IMR-90 (cell line): ENCODE data around the gene SINHCAF. TPM values are rescaled to one million over a fixed set of nuclear protein-coding genes. Genes with fewer than 3 reads are reported as not detected.

Experiments used
- ATAC-seq: fragments of 200-7000 bp; cut with Tn5 transposase; 2 replicates; pipeline ENCODE4 v1.9.1; 2020; ENCODE audit warnings: low read depth, mild to moderate bottlenecking, moderate library complexity
- BruUV-seq: library from RNA; stranded (reverse); fragments of 400-500 nt; replicated peaks from 2 replicates; lab custom pipeline; 2021; lab: Mats Ljungman, UMichigan
- CTCF ChIA-PET: fragments of 300-600 bp; formaldehyde crosslinking; extraction: SDS; loops from one replicate; lab custom pipeline; 2021; ENCODE audit warnings: antibody characterized with exemption; lab: Yijun Ruan, JAX
- POLR2A ChIA-PET: fragments of 300-600 bp; sonication (Branson Sonifier 250); formaldehyde crosslinking; loops from one replicate; lab custom pipeline; 2022; ENCODE audit warnings: antibody characterized with exemption; ENCODE audit not compliant: unreplicated experiment; lab: Charles Lee
- DNase-seq: peaks from one replicate; pipeline ENCODE4 v3.0.0; 2013
- H2AFZ ChIP-seq: replicated peaks from 2 replicates; pipeline ENCODE3; 2013; ENCODE audit warnings: low read length, mild to moderate bottlenecking; ENCODE audit not compliant: poor library complexity
- H2AK5ac ChIP-seq: 2 replicates; pipeline ENCODE4 v1.6.1; 2013; ENCODE audit warnings: low read depth, low read length, inconsistent platforms
- H2AK9ac ChIP-seq: replicated peaks from 2 replicates; pipeline ENCODE3; 2013; ENCODE audit warnings: mild to moderate bottlenecking, low read depth, low read length, moderate library complexity; ENCODE audit not compliant: poor library complexity
- H2BK120ac ChIP-seq: 2 replicates; pipeline ENCODE4 v1.6.1; 2013; ENCODE audit warnings: low read depth, low read length, inconsistent platforms
- H2BK15ac ChIP-seq: 3 replicates; pipeline ENCODE4 v1.6.1; 2013; ENCODE audit warnings: low read depth, low read length, inconsistent platforms
- H2BK20ac ChIP-seq: 2 replicates; pipeline ENCODE4 v1.6.1; 2013; ENCODE audit warnings: low read depth, mild to moderate bottlenecking, inconsistent platforms, low read length, moderate library complexity
- H2BK5ac ChIP-seq: 2 replicates; pipeline ENCODE4 v1.6.1; 2013; ENCODE audit warnings: mild to moderate bottlenecking, low read depth, low read length, inconsistent platforms; ENCODE audit not compliant: poor library complexity, severe bottlenecking
- H3K14ac ChIP-seq: replicated peaks from 2 replicates; pipeline ENCODE4 v1.6.1; 2013; ENCODE audit warnings: low read depth, low read length, inconsistent platforms
- H3K18ac ChIP-seq: 2 replicates; pipeline ENCODE4 v1.6.1; 2013; ENCODE audit warnings: low read depth, low read length, control low read depth
- H3K23ac ChIP-seq: 2 replicates; pipeline ENCODE4 v1.6.1; 2013; ENCODE audit warnings: low read depth, low read length, inconsistent platforms
- H3K27ac ChIP-seq: 2 replicates; pipeline ENCODE4 v1.5.1; 2013; ENCODE audit warnings: mild to moderate bottlenecking, control low read depth, low read length; ENCODE audit not compliant: insufficient read depth
- H3K27me3 ChIP-seq: 2 replicates; pipeline ENCODE4 v1.6.1; 2013; ENCODE audit warnings: low read length; ENCODE audit not compliant: control insufficient read depth, insufficient read depth
- H3K36me3 ChIP-seq: 2 replicates; pipeline ENCODE4 v1.6.1; 2013; ENCODE audit warnings: low read length, mixed read lengths; ENCODE audit not compliant: control insufficient read depth, insufficient read depth
- H3K4ac ChIP-seq: 2 replicates; pipeline ENCODE4 v1.6.1; 2013; ENCODE audit warnings: low read depth, low read length, inconsistent platforms
- H3K4me1 ChIP-seq: 2 replicates; pipeline ENCODE4 v1.6.1; 2013; ENCODE audit warnings: low read length, mixed read lengths; ENCODE audit not compliant: control insufficient read depth, insufficient read depth
- H3K4me2 ChIP-seq: 2 replicates; pipeline ENCODE4 v1.6.1; 2013; ENCODE audit warnings: low read depth, mild to moderate bottlenecking, control low read depth, low read length, moderate library complexity
- H3K4me3 ChIP-seq: 2 replicates; pipeline ENCODE4 v1.5.1; 2013; ENCODE audit warnings: low read depth, mild to moderate bottlenecking, control low read depth, low read length, moderate library complexity; ENCODE audit not compliant: insufficient read depth
- H3K56ac ChIP-seq: 2 replicates; pipeline ENCODE4 v1.6.1; 2013; ENCODE audit warnings: low read length, inconsistent platforms; ENCODE audit not compliant: insufficient read depth; ENCODE audit errors: extremely low read depth
- H3K79me1 ChIP-seq, 2 experiments: 2 replicates each; pipeline ENCODE4 v1.6.1; 2013; ENCODE audit warnings: low read length in 2 of 2, inconsistent platforms in 1 of 2, low read depth in 1 of 2
- H3K9ac ChIP-seq: 2 replicates; pipeline ENCODE4 v1.6.1; 2013; ENCODE audit warnings: low read depth, low read length, control low read depth
- H3K9me1 ChIP-seq: 2 replicates; pipeline ENCODE4 v1.6.1; 2013; ENCODE audit warnings: low read length, inconsistent platforms; ENCODE audit not compliant: insufficient read depth
- H3K9me3 ChIP-seq: 2 replicates; pipeline ENCODE4 v1.6.1; 2013; ENCODE audit warnings: low read length; ENCODE audit not compliant: control insufficient read depth, insufficient read depth
- H4K20me1 ChIP-seq: 2 replicates; pipeline ENCODE4 v1.6.1; 2013; ENCODE audit warnings: low read length, inconsistent platforms; ENCODE audit not compliant: insufficient read depth
- H4K5ac ChIP-seq: 2 replicates; pipeline ENCODE4 v1.6.1; 2013; ENCODE audit warnings: mild to moderate bottlenecking, low read depth, low read length, control low read depth
- H4K8ac ChIP-seq, 2 experiments: 2 replicates each; pipeline ENCODE4 v1.6.1; 2013; ENCODE audit warnings: low read depth in 2 of 2, low read length in 2 of 2, control low read depth in 1 of 2, inconsistent platforms in 1 of 2
- H4K91ac ChIP-seq: 2 replicates; pipeline ENCODE4 v1.6.1; 2013; ENCODE audit warnings: low read depth, low read length, inconsistent platforms; ENCODE audit not compliant: insufficient read depth
- BHLHE40 ChIP-seq: fragments of 150-350 bp; IDR thresholded peaks from 2 replicates; pipeline ENCODE4 v1.6.1; 2016; ENCODE audit warnings: mild to moderate bottlenecking, low read depth, low read length
- CEBPB ChIP-seq: IDR thresholded peaks from 2 replicates; pipeline ENCODE4 v1.6.1; 2012; ENCODE audit warnings: low read depth, low read length, improper control_type of control experiment
- CHD1 ChIP-seq: IDR thresholded peaks from 2 replicates; pipeline ENCODE4 v1.6.1; 2012; ENCODE audit warnings: low read depth, low read length, improper control_type of control experiment
- FOS ChIP-seq: fragments of 150-350 bp; IDR thresholded peaks from 2 replicates; pipeline ENCODE4 v1.6.1; 2016; ENCODE audit warnings: low read depth, low read length
- MAFK ChIP-seq: IDR thresholded peaks from 2 replicates; pipeline ENCODE4 v1.6.1; 2012; ENCODE audit warnings: low read depth, low read length, improper control_type of control experiment
- MAZ ChIP-seq: IDR thresholded peaks from 2 replicates; pipeline ENCODE4 v1.6.1; 2012; ENCODE audit warnings: low read depth, mild to moderate bottlenecking, low read length, improper control_type of control experiment, moderate library complexity, borderline replicate concordance
- MXI1 ChIP-seq: IDR thresholded peaks from 2 replicates; pipeline ENCODE4 v1.6.1; 2012; ENCODE audit warnings: low read depth, mild to moderate bottlenecking, low read length, moderate library complexity, borderline replicate concordance
- POLR2A ChIP-seq: IDR thresholded peaks from 2 replicates; pipeline ENCODE4 v1.6.1; 2012; ENCODE audit warnings: mild to moderate bottlenecking, low read depth, low read length
- RAD21 ChIP-seq: IDR thresholded peaks from 2 replicates; pipeline ENCODE4 v1.6.1; 2012; ENCODE audit warnings: low read length, improper control_type of control experiment
- RFX5 ChIP-seq: IDR thresholded peaks from 2 replicates; pipeline ENCODE4 v1.8.0; 2012; ENCODE audit warnings: low read depth, mild to moderate bottlenecking, low read length, moderate library complexity
- WGBS, 2 experiments: methylation state at CpG; one replicate each; pipeline versions ENCODE4 v1.1.5 to v1.1.7; 2013; ENCODE audit warnings: missing lambda C conversion rate in 2 of 2; ENCODE audit not compliant: insufficient read length in 1 of 2; ENCODE audit errors: extremely low coverage in 2 of 2; 5-methylcytosine and 5-hydroxymethylcytosine counted together
- dilution Hi-C: fragments of 300-500 bp; cut with HindIII; formaldehyde crosslinking; loops from one replicate; pipeline ENCODE4 v1.14.3; 2018; ENCODE audit warnings: low sequenced_read_pairs; ENCODE audit not compliant: unreplicated experiment
- in situ Hi-C: fragments of 300-500 bp; cut with MboI; formaldehyde crosslinking; loops from 3 replicates; pipeline ENCODE4 v1.14.3; 2019; ENCODE audit warnings: low sequenced_read_pairs, inconsistent platforms, mixed read lengths
- intact Hi-C: fragments of 100-400 bp; cut with micrococcal nuclease; formaldehyde crosslinking; loops from 2 replicates; pipeline ENCODE4 v1.10.0; 2022
- polyA plus RNA-seq, 3 experiments: library from polyadenylated mRNA; depleted of rRNA; stranded (reverse); fragments of >200 nt; gene quantifications; 2 replicates each; pipeline ENCODE4 v1.2.3, GENCODE V29; 2012; ENCODE audit warnings: low replicate concordance in 1 of 3
- total RNA-seq: library from RNA; depleted of rRNA; stranded (reverse); fragments of >200 nt; gene quantifications from 2 replicates; pipeline ENCODE4 v1.2.3, GENCODE V29; 2012
- TF ChIP-seq, protein P1 (sequence below): conservative IDR thresholded peaks from 2 replicates; pipeline ENCODE4 v1.5.1; 2012; ENCODE audit warnings: mild to moderate bottlenecking, low read depth, low read length, improper control_type of control experiment
- TF ChIP-seq, protein P2 (sequence below): fragments of 150-350 bp; IDR thresholded peaks from 2 replicates; pipeline ENCODE4 v1.6.1; 2017; ENCODE audit warnings: mild to moderate bottlenecking, antibody characterized with exemption, low read length, low read depth
- TF ChIP-seq, protein P3 (sequence below): fragments of 150-350 bp; IDR thresholded peaks from 2 replicates; pipeline ENCODE4 v1.6.1; 2016; ENCODE audit warnings: low read depth, mild to moderate bottlenecking, low read length, moderate library complexity, borderline replicate concordance

Gene SINHCAF
- total and polyA plus RNA-seq, 2 of the 4 experiments (the other 2 are of a cell fraction), result 21.6 to 30.8 TPM

DNA sequence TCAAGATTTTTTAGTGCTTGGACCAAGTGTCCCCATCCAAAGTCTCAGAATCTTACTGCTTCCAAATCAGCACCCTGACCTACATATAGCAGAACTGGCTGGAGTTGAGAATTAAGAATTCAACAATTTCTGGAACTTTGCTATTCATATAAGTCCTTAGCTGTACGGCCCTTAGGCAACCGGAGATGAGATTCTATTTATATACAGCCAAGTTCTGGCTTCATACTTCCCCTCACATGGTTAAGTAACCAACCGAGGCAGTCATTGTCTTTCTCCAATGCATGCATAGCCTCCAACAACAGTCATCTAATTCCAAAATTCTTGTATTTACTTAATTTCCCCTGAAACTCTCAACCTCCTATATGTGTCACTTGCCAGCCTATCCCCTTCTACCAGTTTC, 76.6 kb downstream of the SINHCAF start:
- ChIA-PET POLR2A (no interaction called here), CTCF (no interaction called here)
- Histone ChIP-seq H3K4me2 (no peak overlapping the region), H4K20me1 (no peaks in the 10 kb centered on the region), H3K9me1 (no peaks in the 10 kb centered on the region), H3K27ac (no peak overlapping the region), H4K5ac (no peak overlapping the region), H3K4me3 (no peak overlapping the region), H3K27me3 (peaks cover 22% of the 10 kb centered on the region), H2BK5ac (no peak overlapping the region), H3K9me3 (no peaks in the 10 kb centered on the region), H3K14ac (no peak overlapping the region), H3K56ac (no peak overlapping the region), H3K36me3 (no peaks in the 10 kb centered on the region), H3K4ac (no peak overlapping the region), H2AFZ (no peak overlapping the region), H3K9ac (no peak overlapping the region), H3K23ac (no peak overlapping the region), H2AK9ac (no peak overlapping the region), H2BK20ac (no peak overlapping the region), H2BK120ac (no peak overlapping the region), H4K8ac (no peak overlapping the region), H3K79me1 (no peaks in the 10 kb centered on the region), H4K91ac (no peak overlapping the region), H2BK15ac (no peak overlapping the region), H3K4me1 (no peaks in the 10 kb centered on the region), H2AK5ac (no peak overlapping the region), H3K18ac (no peak overlapping the region)
- BruUV-seq, result no TSS peak
- intact Hi-C loops, result no loop called here
- TF ChIP-seq MXI1 (no peak), CHD1 (no peak), RFX5 (no peak), POLR2A (no peak), FOS (no peak), RAD21 (no peak), MAZ (no peak), BHLHE40 (no peak), CEBPB (no peak), MAFK (no peak)
- TF ChIP-seq, protein P1, sequence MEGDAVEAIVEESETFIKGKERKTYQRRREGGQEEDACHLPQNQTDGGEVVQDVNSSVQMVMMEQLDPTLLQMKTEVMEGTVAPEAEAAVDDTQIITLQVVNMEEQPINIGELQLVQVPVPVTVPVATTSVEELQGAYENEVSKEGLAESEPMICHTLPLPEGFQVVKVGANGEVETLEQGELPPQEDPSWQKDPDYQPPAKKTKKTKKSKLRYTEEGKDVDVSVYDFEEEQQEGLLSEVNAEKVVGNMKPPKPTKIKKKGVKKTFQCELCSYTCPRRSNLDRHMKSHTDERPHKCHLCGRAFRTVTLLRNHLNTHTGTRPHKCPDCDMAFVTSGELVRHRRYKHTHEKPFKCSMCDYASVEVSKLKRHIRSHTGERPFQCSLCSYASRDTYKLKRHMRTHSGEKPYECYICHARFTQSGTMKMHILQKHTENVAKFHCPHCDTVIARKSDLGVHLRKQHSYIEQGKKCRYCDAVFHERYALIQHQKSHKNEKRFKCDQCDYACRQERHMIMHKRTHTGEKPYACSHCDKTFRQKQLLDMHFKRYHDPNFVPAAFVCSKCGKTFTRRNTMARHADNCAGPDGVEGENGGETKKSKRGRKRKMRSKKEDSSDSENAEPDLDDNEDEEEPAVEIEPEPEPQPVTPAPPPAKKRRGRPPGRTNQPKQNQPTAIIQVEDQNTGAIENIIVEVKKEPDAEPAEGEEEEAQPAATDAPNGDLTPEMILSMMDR, result no peak
- TF ChIP-seq, protein P2, sequence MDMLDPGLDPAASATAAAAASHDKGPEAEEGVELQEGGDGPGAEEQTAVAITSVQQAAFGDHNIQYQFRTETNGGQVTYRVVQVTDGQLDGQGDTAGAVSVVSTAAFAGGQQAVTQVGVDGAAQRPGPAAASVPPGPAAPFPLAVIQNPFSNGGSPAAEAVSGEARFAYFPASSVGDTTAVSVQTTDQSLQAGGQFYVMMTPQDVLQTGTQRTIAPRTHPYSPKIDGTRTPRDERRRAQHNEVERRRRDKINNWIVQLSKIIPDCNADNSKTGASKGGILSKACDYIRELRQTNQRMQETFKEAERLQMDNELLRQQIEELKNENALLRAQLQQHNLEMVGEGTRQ, result no peak
- TF ChIP-seq, protein P3, sequence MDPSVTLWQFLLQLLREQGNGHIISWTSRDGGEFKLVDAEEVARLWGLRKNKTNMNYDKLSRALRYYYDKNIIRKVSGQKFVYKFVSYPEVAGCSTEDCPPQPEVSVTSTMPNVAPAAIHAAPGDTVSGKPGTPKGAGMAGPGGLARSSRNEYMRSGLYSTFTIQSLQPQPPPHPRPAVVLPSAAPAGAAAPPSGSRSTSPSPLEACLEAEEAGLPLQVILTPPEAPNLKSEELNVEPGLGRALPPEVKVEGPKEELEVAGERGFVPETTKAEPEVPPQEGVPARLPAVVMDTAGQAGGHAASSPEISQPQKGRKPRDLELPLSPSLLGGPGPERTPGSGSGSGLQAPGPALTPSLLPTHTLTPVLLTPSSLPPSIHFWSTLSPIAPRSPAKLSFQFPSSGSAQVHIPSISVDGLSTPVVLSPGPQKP, result no peak
- DNase-seq, result no peak
- dilution Hi-C loops, result no loop called here
- no peak for ATAC-seq
- 80% methylated on average over 1 of the region's 3 CpGs; no CpG with 5 or more reads in 1 of the 2 experiments for WGBS, 2 experiments
- in situ Hi-C loops, result no loop called here
